ENCODE results near the gene ZDHHC7.

Gene ZDHHC7

GRCh38 chr16:84996365-84996764 lies 15.0 kb downstream of the ZDHHC7 start:
- POLR2A ChIA-PET = interaction anchor here (0.6 kb wide), 1 partner anchor 186 kb away, joined by 3 read pairs; no protein-coding TSS in a partner anchor
- H3K4me3 ChIP-seq (ENCODE audit: low read depth, low read length) = no peak overlapping the region
- CTCF ChIA-PET = interaction anchor here (1.1 to 2.0 kb wide), 3 partner anchors 9 to 31 kb away, joined by 4 to 8 read pairs (median 6); partner anchors contain the start of gene KIAA0513
- no peak for TF ChIP-seq CTCF (IDR thresholded peaks at IDR 0.05; ENCODE audit: insufficient read depth, low read length, missing control alignments)
- no peak for DNase-seq (ENCODE audit: low read depth, low spot score)

GRCh38 chr16:84995663-84996062 lies 15.7 kb downstream of the ZDHHC7 start:
- H3K4me3 ChIP-seq (ENCODE audit: low read depth, low read length) = no peak overlapping the region
- CTCF ChIA-PET = interaction anchor here (1.1 to 2.0 kb wide), 6 partner anchors 9 to 258 kb away, joined by 3 to 8 read pairs (median 4); partner anchors contain the start of gene KIAA0513
- POLR2A ChIA-PET = interaction anchor here (0.6 to 1.8 kb wide), 2 partner anchors 16 to 185 kb away, joined by 3 to 14 read pairs; partner anchors contain the start of gene ZDHHC7
- no peak for TF ChIP-seq CTCF (IDR thresholded peaks at IDR 0.05; ENCODE audit: insufficient read depth, low read length, missing control alignments)
- no peak for DNase-seq (ENCODE audit: low read depth, low spot score)

GRCh38 chr16:84993926-84994325 lies 17.4 kb downstream of the ZDHHC7 start:
- CTCF ChIA-PET = interaction anchor here (0.8 to 1.8 kb wide), 6 partner anchors 10 to 254 kb away, joined by 3 to 11 read pairs (median 4); no protein-coding TSS in a partner anchor
- no peak for DNase-seq (ENCODE audit: low read depth, low spot score)
- POLR2A ChIA-PET = interaction anchor here (1.5 to 1.8 kb wide), 4 partner anchors 11 to 174 kb away, joined by 3 to 14 read pairs (median 9); partner anchors contain the start of genes CRISPLD2 and ZDHHC7
- no peak overlapping the region for H3K4me3 ChIP-seq (ENCODE audit: low read depth, low read length)
- no peak for TF ChIP-seq CTCF (IDR thresholded peaks at IDR 0.05; ENCODE audit: insufficient read depth, low read length, missing control alignments)

GRCh38 chr16:84992717-84993075 lies 18.6 kb downstream of the ZDHHC7 start:
- ChIA-PET POLR2A (no interaction called here), CTCF (no interaction called here)
- no peak overlapping the region for H3K4me3 ChIP-seq (ENCODE audit: low read depth, low read length)

GRCh38 chr16:84990782-84991181 lies 20.6 kb downstream of the ZDHHC7 start:
- H3K4me3 ChIP-seq (ENCODE audit: low read depth, low read length) = no peak overlapping the region
- ChIA-PET POLR2A (no interaction called here), CTCF (interaction anchor here (0.8 kb wide), 1 partner anchor 19 kb away, joined by 3 read pairs; no protein-coding TSS in a partner anchor)
- no peak for TF ChIP-seq CTCF (IDR thresholded peaks at IDR 0.05; ENCODE audit: insufficient read depth, low read length, missing control alignments)
- no peak for DNase-seq (ENCODE audit: low read depth, low spot score)

More at GRCh38 chr16:84992717-84993075, 18.6 kb downstream of the ZDHHC7 start:
- TF ChIP-seq CTCF (IDR thresholded peaks at IDR 0.05; ENCODE audit: insufficient read depth, low read length, missing control alignments) = no peak
- DNase-seq (ENCODE audit: low read depth, low spot score) = no peak

GRCh38 chr16:84989749-84990620 lies 21.4 kb downstream of the ZDHHC7 start:
- ChIA-PET POLR2A (no interaction called here), CTCF (interaction anchor here (0.8 to 2.0 kb wide), 3 partner anchors 17 to 38 kb away, joined by 3 to 8 read pairs (median 4); partner anchors contain the start of gene KIAA0513)
- no peak for TF ChIP-seq CTCF (IDR thresholded peaks at IDR 0.05; ENCODE audit: insufficient read depth, low read length, missing control alignments)
- no peak overlapping the region for H3K4me3 ChIP-seq (ENCODE audit: low read depth, low read length)
- no peak for DNase-seq (ENCODE audit: low read depth, low spot score)
